Activated naive CD8-positive, alpha-beta T cell treated with anti-CD3 and anti-CD28 coated beads, Interleukin-2, amount 10 ng/mL, durations not matched to agents 7 days and 5 days (primary cell): ENCODE measurements around the gene TYMS. TPM values are rescaled to one million over a fixed set of nuclear protein-coding genes. Genes with fewer than 3 reads are reported as not detected.

Experiments used
- ATAC-seq: fragments of 150-1000 bp; cut with Tn5 transposase; one replicate; pipeline ENCODE4 v1.10.0; 2021; ENCODE audit warnings: low read depth, moderate library complexity
- POLR2A ChIA-PET: fragments of 350-600 bp; sonication (Branson Sonifier 250); formaldehyde crosslinking; loops from one replicate; lab custom pipeline; 2021; ENCODE audit warnings: antibody characterized with exemption; lab: Charles Lee
- DNase-seq: peaks from one replicate; pipeline ENCODE4 v3.0.0; 2021
- H3K27ac Mint-ChIP-seq: one replicate; pipeline ENCODE4 v1.8.0; 2022; ENCODE audit warnings: mild to moderate bottlenecking, mixed read lengths
- H3K27me3 Mint-ChIP-seq: one replicate; pipeline ENCODE4 v1.8.0; 2022; ENCODE audit warnings: mild to moderate bottlenecking, moderate library complexity, mixed read lengths
- H3K36me3 Mint-ChIP-seq: one replicate; pipeline ENCODE4 v1.8.0; 2021; ENCODE audit warnings: mild to moderate bottlenecking, mixed read lengths
- H3K4me1 Mint-ChIP-seq: one replicate; pipeline ENCODE4 v1.8.0; 2021; ENCODE audit warnings: mixed read lengths
- H3K4me3 Mint-ChIP-seq: one replicate; pipeline ENCODE4 v1.8.0; 2022; ENCODE audit warnings: mild to moderate bottlenecking, moderate library complexity, mixed read lengths
- H3K9me3 Mint-ChIP-seq: one replicate; pipeline ENCODE4 v1.8.0; 2021; ENCODE audit warnings: mixed read lengths
- total RNA-seq, 2 experiments: library from RNA; stranded (reverse); gene quantifications; one replicate each; pipeline ENCODE4 v1.2.3, GENCODE V29; 2021

The TYMS gene
- total RNA-seq, 2 experiments from 2014 or later, result 306 to 322 TPM

GRCh38 chr18:685438-685837 lies 28.0 kb downstream of the TYMS start:
- ATAC-seq (no peak), DNase-seq (no peak)
- Mint-ChIP-seq H3K9me3 (no peaks in the 10 kb centered on the region), H3K4me3 (no peak overlapping the region), H3K27me3 (no peaks in the 10 kb centered on the region), H3K27ac (no peak overlapping the region), H3K36me3 (peaks cover 27% of the 10 kb centered on the region), H3K4me1 (peaks cover 18% of the 10 kb centered on the region)
- POLR2A ChIA-PET, result interaction anchor here (0.9 kb wide), 1 partner anchor 27 kb away, joined by 4 read pairs; the partner anchor contains the start of gene TYMS

DNA sequence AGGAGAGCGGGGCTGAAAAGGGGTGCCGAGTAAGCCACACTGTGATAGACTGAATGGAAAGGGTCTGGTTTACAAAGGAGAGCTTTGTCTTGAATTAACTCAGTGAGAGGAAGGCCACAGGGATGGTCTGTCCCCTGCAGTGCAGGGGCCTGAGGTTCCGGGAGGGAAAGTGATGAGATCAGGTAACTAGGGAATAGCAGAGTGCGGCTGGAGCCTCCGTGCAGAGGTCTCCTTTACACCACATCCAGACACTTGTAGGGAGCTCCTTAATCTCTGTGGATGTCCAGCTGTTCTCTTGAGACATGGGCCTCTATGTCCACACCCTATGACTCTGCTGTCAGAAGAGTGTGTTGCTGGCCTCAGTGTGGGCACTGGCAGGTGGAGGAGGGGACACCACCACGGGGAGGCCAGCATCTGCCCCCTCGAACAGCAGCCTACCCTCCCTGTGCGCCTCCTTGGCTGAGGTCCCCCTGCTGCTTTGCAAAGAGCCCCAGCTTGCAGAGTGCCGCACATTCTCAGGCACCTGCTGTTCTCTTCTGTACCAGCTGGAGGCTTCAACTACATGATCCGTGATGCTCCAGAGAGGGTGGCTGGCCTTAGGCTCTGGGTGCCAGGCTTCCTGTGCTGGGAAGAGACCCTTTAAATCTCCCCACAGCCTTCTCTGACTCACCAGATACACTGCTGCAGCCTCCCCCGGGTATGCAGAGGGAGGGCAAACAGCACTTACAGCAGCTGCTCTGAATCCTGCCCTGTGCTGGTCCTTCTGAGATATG lies 29.1 kb downstream of the TYMS start:
- no peaks in the 10 kb centered on the region for H3K27me3 Mint-ChIP-seq
- peaks cover 24% of the 10 kb centered on the region for H3K36me3 Mint-ChIP-seq
- no peak overlapping the region for H3K4me3 Mint-ChIP-seq
- peaks cover 15% of the 10 kb centered on the region for H3K4me1 Mint-ChIP-seq
- ATAC-seq (no peak), DNase-seq (no peak)
- peak overlapping the region; percentile 30 for H3K27ac Mint-ChIP-seq
- no peaks in the 10 kb centered on the region for H3K9me3 Mint-ChIP-seq
- POLR2A ChIA-PET, result interaction anchor here (0.5 to 0.9 kb wide), 2 partner anchors 29 to 90 kb away, joined by 3 to 4 read pairs; partner anchors contain the start of genes CLUL1 and TYMS

GRCh38 chr18:688323-688722 lies 30.9 kb downstream of the TYMS start:
- Mint-ChIP-seq H3K4me3 (no peak overlapping the region), H3K36me3 (peaks cover 20% of the 10 kb centered on the region), H3K27ac (peak overlapping the region; percentile 21), H3K9me3 (no peaks in the 10 kb centered on the region), H3K27me3 (no peaks in the 10 kb centered on the region), H3K4me1 (peaks cover 8% of the 10 kb centered on the region)
- no peak for ATAC-seq
- POLR2A ChIA-PET, result no interaction called here
- DNase-seq, result no peak

- no peak overlapping the region for H3K27ac Mint-ChIP-seq
- peaks cover 7% of the 10 kb centered on the region for H3K4me1 Mint-ChIP-seq
- no peaks in the 10 kb centered on the region for H3K27me3 Mint-ChIP-seq
- no peak for DNase-seq
- POLR2A ChIA-PET, result interaction anchor here (0.6 to 0.7 kb wide), 2 partner anchors 38 to 72 kb away, joined by 3 to 5 read pairs; no protein-coding TSS in a partner anchor
- no peaks in the 10 kb centered on the region for H3K9me3 Mint-ChIP-seq
- H3K36me3 Mint-ChIP-seq, result peaks cover 7% of the 10 kb centered on the region
- H3K4me3 Mint-ChIP-seq, result no peak overlapping the region
- no peak for ATAC-seq
Measured at GRCh38 chr18:692824-693223, 35.4 kb downstream of the TYMS start.

GRCh38 chr18:693466-694187 lies 36.2 kb downstream of the TYMS start:
- Mint-ChIP-seq H3K27me3 (no peaks in the 10 kb centered on the region), H3K27ac (peak overlapping the region; percentile 9), H3K4me3 (no peak overlapping the region), H3K9me3 (no peaks in the 10 kb centered on the region), H3K36me3 (peaks cover 7% of the 10 kb centered on the region), H3K4me1 (peaks cover 7% of the 10 kb centered on the region)
- ATAC-seq (no peak), DNase-seq (no peak)
- POLR2A ChIA-PET, result no interaction called here

GRCh38 chr18:697012-697411 lies 39.6 kb downstream of the TYMS start:
- Mint-ChIP-seq H3K9me3 (no peaks in the 10 kb centered on the region), H3K4me1 (peaks cover 7% of the 10 kb centered on the region), H3K27me3 (no peaks in the 10 kb centered on the region), H3K36me3 (peaks cover 12% of the 10 kb centered on the region), H3K4me3 (no peak overlapping the region), H3K27ac (no peak overlapping the region)
- POLR2A ChIA-PET, result no interaction called here
- DNase-seq (no peak), ATAC-seq (no peak)

- H3K4me1 Mint-ChIP-seq, result peaks cover 5% of the 10 kb centered on the region
- no peak overlapping the region for H3K27ac Mint-ChIP-seq
- H3K27me3 Mint-ChIP-seq, result no peaks in the 10 kb centered on the region
- peaks cover 11% of the 10 kb centered on the region for H3K36me3 Mint-ChIP-seq
- POLR2A ChIA-PET, result no interaction called here
- ATAC-seq, result no peak
- no peak overlapping the region for H3K4me3 Mint-ChIP-seq
- DNase-seq, result no peak
- H3K9me3 Mint-ChIP-seq, result no peaks in the 10 kb centered on the region
Measured at GRCh38 chr18:697800-698199, 40.3 kb downstream of the TYMS start.

DNA sequence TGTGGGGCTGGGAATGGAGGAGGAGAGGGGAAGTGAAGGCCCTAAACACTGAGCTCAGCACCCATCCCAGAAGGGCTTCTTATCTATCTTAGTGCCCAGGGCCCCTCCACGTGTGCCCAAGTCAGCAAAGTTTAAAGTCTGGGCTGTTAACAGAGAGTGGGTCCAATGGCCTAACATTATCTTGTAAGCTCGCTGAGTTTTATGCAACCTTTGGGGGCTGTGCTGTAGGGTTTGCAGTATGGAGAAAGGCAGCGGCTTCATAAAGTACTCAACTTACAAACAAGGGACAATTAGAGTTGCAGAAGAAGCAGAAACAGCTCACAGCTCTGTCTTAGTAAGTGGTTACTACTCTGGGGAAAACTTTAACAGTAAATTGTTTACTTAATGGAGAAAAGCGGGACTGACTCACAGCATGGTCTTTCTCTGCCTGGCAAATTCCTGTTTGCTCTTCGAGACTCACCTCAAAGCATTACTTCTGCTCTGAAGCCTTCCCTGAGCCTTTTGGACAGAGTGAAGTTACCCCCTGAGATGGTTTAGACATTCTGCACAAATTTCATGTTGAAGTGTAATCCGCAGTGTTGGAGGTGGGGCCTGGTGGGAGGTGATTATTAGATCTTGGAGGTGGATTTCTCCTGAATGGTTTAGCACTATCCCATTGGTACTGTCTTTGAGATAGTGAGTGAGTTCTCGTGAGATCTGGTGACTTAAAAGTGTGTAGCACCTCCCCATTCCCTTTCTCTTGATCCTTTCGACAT lies 45.9 kb downstream of the TYMS start:
- ATAC-seq (no peak), DNase-seq (no peak)
- H3K4me3 Mint-ChIP-seq, result no peak overlapping the region
- H3K9me3 Mint-ChIP-seq, result no peaks in the 10 kb centered on the region
- POLR2A ChIA-PET, result no interaction called here
- peaks cover 18% of the 10 kb centered on the region for H3K36me3 Mint-ChIP-seq
- H3K4me1 Mint-ChIP-seq, result peaks cover 12% of the 10 kb centered on the region
- H3K27ac Mint-ChIP-seq, result no peak overlapping the region
- no peaks in the 10 kb centered on the region for H3K27me3 Mint-ChIP-seq

GRCh38 chr18:706405-706804 lies 49.0 kb downstream of the TYMS start:
- Mint-ChIP-seq H3K27me3 (no peaks in the 10 kb centered on the region), H3K4me3 (no peak overlapping the region), H3K36me3 (peaks cover 23% of the 10 kb centered on the region), H3K9me3 (no peaks in the 10 kb centered on the region), H3K4me1 (peaks cover 31% of the 10 kb centered on the region), H3K27ac (no peak overlapping the region)
- DNase-seq, result no peak
- POLR2A ChIA-PET, result interaction anchor here (1.0 kb wide), 1 partner anchor 25 kb away, joined by 3 read pairs; no protein-coding TSS in a partner anchor
- ATAC-seq, result no peak

DNA sequence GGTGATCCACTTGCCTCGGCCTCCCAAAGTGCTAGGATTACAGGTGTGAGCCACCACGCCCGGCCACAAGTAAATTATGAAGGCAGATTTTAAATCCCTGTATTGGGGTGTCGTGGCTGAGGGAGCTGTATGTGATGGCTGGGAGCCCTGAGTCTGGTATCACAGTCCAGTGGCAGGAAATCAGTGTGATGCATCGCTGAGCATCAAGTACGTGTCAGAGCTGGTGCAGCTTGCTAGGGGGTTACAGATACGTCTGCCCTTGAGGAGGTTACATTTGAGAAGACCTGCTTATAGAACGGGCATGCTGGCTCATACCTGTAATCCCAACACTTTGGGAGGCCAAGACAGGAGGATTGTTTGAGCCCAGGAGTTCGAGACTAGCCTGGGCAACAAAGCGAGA lies 50.6 kb downstream of the TYMS start:
- POLR2A ChIA-PET, result interaction anchor here (0.6 kb wide), 1 partner anchor 495 kb away, joined by 5 read pairs; no protein-coding TSS in a partner anchor
- DNase-seq (no peak), ATAC-seq (no peak)
- no peaks in the 10 kb centered on the region for H3K27me3 Mint-ChIP-seq
- H3K36me3 Mint-ChIP-seq, result peaks cover 19% of the 10 kb centered on the region
- H3K4me3 Mint-ChIP-seq, result no peak overlapping the region
- H3K4me1 Mint-ChIP-seq, result peaks cover 32% of the 10 kb centered on the region
- H3K27ac Mint-ChIP-seq, result no peak overlapping the region
- H3K9me3 Mint-ChIP-seq, result no peaks in the 10 kb centered on the region

GRCh38 chr18:709771-710170 lies 52.3 kb downstream of the TYMS start:
- POLR2A ChIA-PET, result interaction anchor here (0.7 to 1.0 kb wide), 2 partner anchors 10 to 52 kb away, joined by 3 to 5 read pairs; no protein-coding TSS in a partner anchor
- DNase-seq, result no peak
- Mint-ChIP-seq H3K4me3 (no peak overlapping the region), H3K36me3 (peaks cover 19% of the 10 kb centered on the region), H3K27ac (no peak overlapping the region), H3K9me3 (no peaks in the 10 kb centered on the region), H3K27me3 (no peaks in the 10 kb centered on the region), H3K4me1 (peaks cover 27% of the 10 kb centered on the region)
- ATAC-seq, result no peak

DNA sequence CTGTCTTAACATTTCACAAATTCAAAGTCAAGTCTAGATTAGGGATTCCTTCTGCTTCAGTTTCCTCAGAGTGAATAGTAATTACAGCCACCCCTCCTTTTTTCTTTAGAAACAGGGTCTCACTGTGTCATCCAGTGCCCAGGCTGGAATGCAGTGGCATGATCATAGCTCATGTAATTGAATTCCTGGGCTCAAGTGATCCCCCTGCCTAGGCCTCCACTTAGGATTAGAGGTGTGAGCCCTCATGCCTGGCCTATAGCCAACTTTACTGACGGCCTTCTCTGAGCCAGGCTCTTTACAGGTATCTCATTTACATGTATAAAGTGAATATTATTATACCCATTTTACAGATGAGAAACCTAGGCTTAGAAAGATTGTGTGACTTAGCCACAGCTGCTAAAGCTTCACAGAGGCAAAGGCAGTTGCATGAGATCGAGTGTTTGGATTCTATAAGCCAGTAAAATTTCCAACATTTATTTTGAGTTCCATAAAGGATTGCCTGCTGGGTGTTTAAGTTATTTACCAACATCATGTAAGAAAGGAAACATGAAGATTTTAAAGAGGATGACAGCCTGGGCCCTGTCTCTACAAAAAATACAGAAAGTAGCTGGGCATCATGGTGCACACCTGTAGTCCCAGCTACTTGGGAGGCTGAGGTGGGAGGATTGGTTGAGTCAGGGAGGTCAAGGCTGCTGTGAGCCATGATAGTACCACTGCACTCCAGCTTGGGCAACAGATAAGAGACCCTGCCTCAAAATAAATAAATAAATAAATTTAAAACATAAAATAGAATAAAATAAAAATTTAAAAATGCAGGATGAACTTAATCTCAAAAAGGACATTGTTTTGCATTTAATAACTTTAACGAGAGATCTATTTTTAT lies 53.2 kb downstream of the TYMS start:
- no peak for ATAC-seq
- Mint-ChIP-seq H3K9me3 (no peaks in the 10 kb centered on the region), H3K36me3 (peaks cover 12% of the 10 kb centered on the region), H3K27ac (peak overlapping the region; percentile 85), H3K27me3 (no peaks in the 10 kb centered on the region), H3K4me1 (peaks cover 28% of the 10 kb centered on the region), H3K4me3 (peak overlapping the region; percentile 88)
- POLR2A ChIA-PET, result no interaction called here
- no peak for DNase-seq
